GM18520 (cell line): ENCODE results near the gene PARP2.
A peak's percentile ranks its signal among the peaks of the same experiment; 100 is the strongest.
"Not testable (repeated sequence)": the region's sequence is repeated elsewhere in the genome, so short reads cannot be mapped to it uniquely, and the experiment has no call there.

Experiments
- ATAC-seq: cut with Tn5 transposase; IDR thresholded peaks from one replicate; pipeline ENCODE4 v1.9.1; 2021; ENCODE audit not compliant: unreplicated experiment

PARP2 gene

GRCh38 chr14:20343092-20343861 lies at the start of gene PARP2:
Gene PARP2, plus strand, starts transcription at chr14:20343635. Its CDS starts 7 bp downstream, at chr14:20343642.
- peak; percentile 91 for ATAC-seq

- ATAC-seq = no peak
Observed at GRCh38 chr14:20294636-20295035, 48.8 kb upstream of the PARP2 start.

GRCh38 chr14:20295067-20295466 lies 48.4 kb upstream of the PARP2 start:
- ATAC-seq = peak; percentile 77

GRCh38 chr14:20302042-20302755 lies 41.2 kb upstream of the PARP2 start:
- ATAC-seq = no peak

GRCh38 chr14:20305265-20306078 lies 38.0 kb upstream of the PARP2 start, which contains the start of gene TTC5:
Gene TTC5, minus strand, starts transcription at chr14:20305951. Its CDS starts 14 bp downstream, at chr14:20305937.
- ATAC-seq = peak; percentile 84

- ATAC-seq = peak; percentile 8
Observed at GRCh38 chr14:20306079-20306423, 37.4 kb upstream of the PARP2 start.

GRCh38 chr14:20314026-20314425 lies 29.4 kb upstream of the PARP2 start:
- ATAC-seq = no peak

- ATAC-seq = no peak
Observed at GRCh38 chr14:20317720-20318119, 25.7 kb upstream of the PARP2 start.

- peak; percentile 42 for ATAC-seq
Observed at GRCh38 chr14:20327005-20327869, 16.2 kb upstream of the PARP2 start.

GRCh38 chr14:20328705-20329104 lies 14.7 kb upstream of the PARP2 start:
- no peak for ATAC-seq

GRCh38 chr14:20329355-20329754 lies 14.1 kb upstream of the PARP2 start:
- no peak for ATAC-seq

- ATAC-seq = no peak
Observed at GRCh38 chr14:20331053-20331613, 12.3 kb upstream of the PARP2 start.

- no peak for ATAC-seq
Observed at GRCh38 chr14:20332431-20332787, 11.0 kb upstream of the PARP2 start.

GRCh38 chr14:20332788-20333493 lies 10.5 kb upstream of the PARP2 start, which contains the start of gene CCNB1IP1:
Gene CCNB1IP1, minus strand, starts transcription at chr14:20333279. Its CDS starts 16,756 bp downstream, at chr14:20316523.
- peak; percentile 97 for ATAC-seq

- no peak for ATAC-seq
Observed at GRCh38 chr14:20333494-20333841, 10.0 kb upstream of the PARP2 start.

GRCh38 chr14:20334017-20334416 lies 9.4 kb upstream of the PARP2 start:
- no peak for ATAC-seq

- not testable (repeated sequence) for ATAC-seq
Observed at GRCh38 chr14:20341032-20341431, 2.4 kb upstream of the PARP2 start.

- ATAC-seq = no peak
Observed at GRCh38 chr14:20341646-20342045, 1.8 kb upstream of the PARP2 start.

GRCh38 chr14:20343862-20344220 lies 406 bp downstream of the PARP2 start:
- ATAC-seq = no peak

GRCh38 chr14:20345366-20345765 lies 1.9 kb downstream of the PARP2 start:
- ATAC-seq = no peak
